ENCODE measurements around the gene MICAL2.

- no peak for TF ChIP-seq POLR2A (IDR thresholded peaks at IDR 0.05)
- TF ChIP-seq CTCF (IDR thresholded peaks at IDR 0.05) = no peak
Observed at GRCh38 chr11:12226093-12226492, 115.7 kb downstream of the MICAL2 start.
